ENCODE results near the gene ZNF423.
"Not testable (repeated sequence)": the region's sequence is repeated elsewhere in the genome, so short reads cannot be mapped to it uniquely, and the experiment has no call there.

ZNF423 gene

DNA sequence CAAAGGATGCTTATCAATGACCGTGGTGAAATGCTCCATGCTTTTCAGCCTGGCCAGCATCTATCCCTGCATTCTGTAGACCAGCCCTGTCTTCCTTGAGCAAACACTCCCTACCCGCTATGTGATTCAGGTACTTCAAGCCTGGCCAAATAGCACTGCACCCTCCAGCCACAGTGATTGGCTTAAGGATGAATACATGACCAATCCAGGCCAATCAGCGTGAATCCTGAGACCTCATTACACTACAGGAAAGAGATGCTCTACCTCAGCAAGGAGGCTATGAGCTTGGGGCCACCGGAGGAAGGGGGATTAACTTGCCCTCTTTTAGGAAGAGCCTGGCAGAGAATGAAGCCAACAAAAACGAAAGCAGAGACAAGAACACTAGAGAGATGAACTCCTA is 162.5 kb downstream of the ZNF423 start:
- DNase-seq (no peak), ATAC-seq (no peak)

DNA sequence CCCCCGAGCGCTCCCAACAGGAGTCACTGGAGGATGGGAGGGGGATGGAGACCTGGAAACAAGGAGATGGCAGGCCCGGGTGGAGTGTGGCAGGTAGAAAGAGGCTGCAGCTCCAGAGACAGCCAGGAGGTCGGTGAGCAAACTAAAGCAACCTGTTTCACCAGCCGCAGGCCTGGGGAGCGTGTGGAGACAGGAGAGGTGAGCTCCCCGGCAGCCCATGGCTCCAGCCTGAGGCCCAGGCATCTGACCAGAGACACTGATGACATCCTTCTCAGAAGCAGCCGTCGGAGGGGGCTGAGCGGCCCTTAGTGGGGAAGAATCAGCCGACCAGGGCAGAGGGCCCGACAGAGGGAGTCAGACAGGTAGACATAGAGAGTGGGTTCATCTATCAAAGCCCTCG is 165.1 kb downstream of the ZNF423 start:
- ATAC-seq (no peak), DNase-seq (no peak)

DNA sequence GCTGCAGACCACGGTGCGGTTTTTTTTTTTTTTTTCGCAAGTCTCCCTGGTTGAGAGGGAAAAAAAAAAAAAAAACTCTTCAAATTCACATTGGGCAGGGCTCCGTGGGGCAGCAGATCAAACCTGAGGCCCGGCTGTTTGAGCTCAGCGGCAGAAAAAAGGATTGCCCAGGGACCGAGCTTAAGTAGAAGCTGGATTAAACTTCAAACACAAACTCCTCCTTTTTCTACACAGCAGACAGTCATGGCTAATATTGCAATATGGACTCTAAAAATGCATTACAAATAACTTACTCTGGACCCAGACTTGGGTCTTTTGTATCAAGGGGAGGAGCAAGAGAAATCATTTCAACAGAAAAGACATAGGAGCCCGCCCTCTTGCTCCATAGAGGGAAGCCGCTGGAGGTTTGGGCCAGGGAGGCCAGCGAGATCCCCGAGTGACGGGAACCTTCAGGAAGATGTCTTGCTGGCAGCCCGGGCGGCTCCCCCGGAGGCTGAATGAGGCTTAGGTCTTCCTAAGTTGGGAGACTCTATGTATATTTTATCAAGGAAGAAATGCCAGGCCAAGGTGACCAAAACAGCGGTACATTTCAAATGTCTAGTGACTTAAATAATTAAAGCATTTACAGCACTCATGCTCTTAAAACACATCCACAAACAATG is 167.7 kb downstream of the ZNF423 start:
- DNase-seq = no peak

DNA sequence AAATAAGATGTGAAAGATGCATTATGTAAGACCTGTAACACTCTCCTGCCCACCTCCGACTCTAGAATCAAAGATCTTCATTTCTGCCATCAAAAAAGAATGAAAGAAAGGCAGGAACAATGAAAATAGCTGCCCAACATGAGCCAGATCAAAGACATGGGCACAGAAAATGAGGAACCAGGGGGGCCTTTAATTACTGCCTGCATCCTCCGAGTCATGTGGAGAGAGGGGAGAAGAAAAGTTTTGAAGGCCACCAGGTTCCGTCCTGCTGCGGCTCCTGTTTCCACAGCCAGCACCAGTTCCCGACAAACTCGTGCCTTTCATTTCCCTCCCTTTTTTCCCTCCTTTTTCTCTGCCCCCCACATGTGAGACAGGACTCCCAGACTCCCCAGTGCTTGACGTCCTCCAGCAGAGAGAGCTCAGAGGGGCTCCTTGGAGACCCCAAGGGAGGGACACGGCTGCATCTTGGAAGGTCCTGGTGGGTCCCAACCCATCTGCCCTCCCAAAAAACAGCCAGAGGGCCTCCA is 168.4 kb downstream of the ZNF423 start:
- no peak for ATAC-seq
- DNase-seq = no peak

More for the DNA sequence above, 167.7 kb downstream of the ZNF423 start:
- no peak for ATAC-seq

DNA sequence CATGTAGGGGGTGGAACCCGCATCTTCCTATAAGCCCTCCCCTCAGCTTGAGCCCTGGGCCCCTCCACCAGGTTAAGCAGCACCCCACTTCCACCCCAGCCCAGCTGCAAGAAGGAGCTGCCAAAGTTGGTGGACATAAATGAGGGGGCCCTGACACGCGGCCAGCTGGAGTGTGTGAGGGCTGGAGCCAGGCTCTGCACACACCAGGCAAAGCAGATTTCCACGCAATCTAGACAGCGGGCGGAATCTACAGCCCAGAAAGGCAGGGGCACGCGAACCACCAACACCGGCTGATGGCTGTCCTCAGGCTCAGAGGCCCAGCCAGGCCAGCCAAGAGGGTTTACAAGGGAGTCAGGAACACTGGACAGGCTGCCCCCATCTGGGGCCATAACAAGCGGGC is 171.2 kb downstream of the ZNF423 start:
- DNase-seq (no peak), ATAC-seq (no peak)

DNA sequence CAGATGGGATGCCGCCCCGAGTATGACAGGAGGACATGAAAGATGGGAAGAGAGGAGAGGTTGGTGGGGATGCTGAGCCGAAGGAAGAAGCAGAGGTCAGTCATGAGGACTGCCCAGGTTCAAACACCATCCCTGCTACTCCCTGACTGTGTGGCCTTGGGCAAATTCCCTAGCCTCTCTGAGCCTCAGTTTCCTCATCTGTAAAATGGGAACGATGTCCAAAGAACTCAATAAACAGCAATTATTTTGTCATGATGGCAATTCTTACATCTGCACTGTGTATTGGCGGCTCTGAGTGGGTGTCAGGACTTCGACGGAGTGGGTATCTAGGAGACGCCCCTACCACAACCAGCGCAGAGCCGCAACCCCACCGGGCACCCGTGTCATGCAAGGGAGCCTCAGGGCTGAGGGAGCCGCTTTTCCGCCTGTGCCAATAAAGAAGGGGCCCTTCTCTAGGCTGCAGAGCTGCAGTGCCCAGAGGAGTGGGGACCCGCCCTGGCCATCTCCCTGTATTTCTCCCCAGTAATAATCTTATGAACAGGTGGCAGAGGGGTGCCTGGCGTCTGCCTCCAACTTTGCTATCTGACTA is 173.2 kb downstream of the ZNF423 start:
- no peak for ATAC-seq
- no peak for DNase-seq

DNA sequence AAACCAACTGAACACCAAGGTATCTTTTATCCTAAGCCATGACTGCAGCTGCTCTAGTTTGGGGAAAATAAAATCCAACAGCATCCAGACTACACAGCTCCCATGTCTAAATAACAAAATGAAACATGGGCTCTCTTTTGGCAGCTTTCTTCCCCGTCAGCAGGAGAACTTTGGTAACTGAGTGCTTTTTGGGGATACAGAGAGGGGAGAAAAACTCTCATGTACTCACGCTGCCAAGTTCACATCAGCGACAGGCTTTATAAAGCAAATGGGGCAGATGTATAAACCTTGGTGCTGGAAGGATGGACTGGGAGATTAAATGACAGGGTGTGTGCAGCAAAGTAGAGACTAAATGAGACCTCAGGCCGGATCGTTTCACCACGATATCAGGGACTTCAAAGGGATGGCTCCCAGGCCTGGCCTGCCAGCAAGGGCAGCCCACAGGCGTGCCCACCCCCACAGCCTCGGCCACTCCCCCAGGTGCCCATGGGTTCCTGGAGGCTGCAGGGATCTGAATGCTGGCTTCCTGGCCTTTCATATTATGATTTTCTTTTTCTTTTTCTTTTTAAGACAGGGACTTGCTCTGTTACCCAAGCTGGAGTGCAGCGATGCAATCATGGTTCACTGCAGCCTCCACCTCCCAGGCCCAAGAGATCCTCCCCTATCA is 174.6 kb downstream of the ZNF423 start:
- ATAC-seq = no peak
- DNase-seq = no peak

DNA sequence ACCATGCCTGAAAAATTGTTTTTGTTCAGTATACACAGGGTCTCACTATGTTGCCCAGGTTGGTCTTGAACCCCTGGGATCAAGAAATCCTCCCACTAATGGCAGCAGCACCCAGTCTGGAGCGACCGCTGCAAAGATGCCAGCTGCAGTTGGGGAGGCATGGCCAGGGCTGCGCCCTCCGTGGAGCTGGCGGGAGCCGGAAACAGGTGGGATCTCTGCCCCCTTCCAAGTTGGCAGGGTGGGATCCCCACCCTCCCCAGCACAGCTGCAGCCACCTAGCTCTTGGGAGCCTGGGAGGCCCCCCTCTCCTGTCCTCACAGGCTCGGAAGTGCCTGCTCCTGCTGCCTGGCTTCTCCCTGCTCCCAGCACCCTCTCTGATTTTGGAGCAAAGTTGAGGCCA is 176.8 kb downstream of the ZNF423 start:
- DNase-seq (no peak), ATAC-seq (no peak)

DNA sequence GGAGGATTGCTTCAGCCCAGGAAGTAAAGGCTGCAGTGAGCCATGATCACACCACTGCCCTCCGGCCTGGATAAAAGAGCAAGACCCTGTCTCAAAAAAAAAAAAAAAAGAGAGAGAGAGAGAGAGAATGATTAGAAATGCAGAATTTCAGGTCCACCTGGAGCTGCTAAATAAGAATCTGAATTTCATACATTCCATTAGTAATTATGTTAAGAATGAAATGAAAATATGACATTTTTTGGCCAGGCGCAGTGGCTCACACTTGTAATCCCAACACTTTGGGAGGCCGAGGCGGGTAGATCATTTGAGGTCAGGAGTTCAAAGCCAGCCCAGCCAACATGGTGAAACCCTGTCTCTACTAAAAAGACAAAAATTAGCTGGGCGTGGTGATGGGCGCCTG is 178.3 kb downstream of the ZNF423 start:
- DNase-seq, ATAC-seq: not testable (repeated sequence)

DNA sequence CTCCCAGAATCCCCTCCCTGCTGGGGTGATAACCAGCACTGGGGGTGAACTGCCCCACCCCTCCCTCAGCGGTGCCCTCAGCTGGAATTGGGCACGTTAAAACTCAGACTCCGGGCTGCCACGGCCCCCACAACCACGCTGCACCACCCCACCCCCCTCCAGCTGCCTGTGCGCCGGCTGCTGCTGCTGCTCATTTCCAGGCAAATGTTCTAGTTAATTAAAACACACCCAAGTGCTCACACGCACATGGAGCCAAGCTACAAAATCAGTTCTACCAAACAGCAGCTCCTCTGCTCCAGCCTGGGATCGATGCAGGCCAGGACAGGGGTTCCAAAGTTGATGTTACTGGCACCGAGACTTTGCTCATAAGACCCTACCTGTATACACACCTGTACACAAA is 180.5 kb downstream of the ZNF423 start:
- no peak for ATAC-seq
- no peak for DNase-seq

DNA sequence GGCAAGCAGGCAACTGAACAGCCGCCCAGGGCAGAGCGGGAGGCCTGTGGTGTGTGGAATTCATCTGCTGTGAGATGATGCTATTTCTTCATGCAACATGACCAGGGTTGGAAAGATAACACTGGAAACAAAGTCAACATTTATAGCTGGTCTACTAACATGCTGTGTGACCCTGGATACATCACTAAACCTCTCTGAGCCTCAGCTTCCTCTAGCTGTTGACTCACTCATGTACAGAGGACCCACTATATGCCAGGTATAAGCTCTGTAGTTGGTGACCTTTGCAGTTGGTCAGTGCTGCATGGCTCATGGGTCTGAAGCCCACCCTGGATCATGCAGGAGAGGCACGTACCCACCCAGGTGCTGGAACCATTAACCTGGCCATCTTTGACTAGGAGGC is 180.9 kb downstream of the ZNF423 start:
- no peak for ATAC-seq

DNA sequence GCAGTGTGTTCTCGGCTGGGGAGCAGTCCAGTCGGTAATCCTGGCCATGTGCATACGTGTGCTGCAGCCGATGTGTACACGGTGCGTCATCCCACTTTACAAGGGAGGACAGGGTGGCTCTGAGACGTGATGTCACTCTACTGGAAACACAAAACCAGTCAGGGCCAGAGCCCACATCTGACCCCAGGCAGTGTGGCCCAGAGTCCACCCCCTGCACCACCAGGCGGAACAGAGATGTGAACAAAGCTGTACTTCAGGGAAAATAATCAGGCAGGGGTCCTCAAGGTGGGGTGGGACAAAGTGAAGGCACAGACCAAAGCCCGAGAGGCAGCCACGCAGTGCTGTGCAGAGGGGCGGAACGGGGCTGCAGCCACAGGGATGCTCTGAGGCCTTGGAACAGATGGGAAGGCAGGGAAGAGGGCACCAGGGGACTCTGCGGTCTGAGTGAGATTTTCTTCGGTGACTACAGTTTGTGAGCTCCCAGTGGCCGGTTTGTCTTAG is 181.5 kb downstream of the ZNF423 start:
- DNase-seq = no peak
- no peak for ATAC-seq

More for the DNA sequence above, 180.9 kb downstream of the ZNF423 start:
- no peak for DNase-seq

DNA sequence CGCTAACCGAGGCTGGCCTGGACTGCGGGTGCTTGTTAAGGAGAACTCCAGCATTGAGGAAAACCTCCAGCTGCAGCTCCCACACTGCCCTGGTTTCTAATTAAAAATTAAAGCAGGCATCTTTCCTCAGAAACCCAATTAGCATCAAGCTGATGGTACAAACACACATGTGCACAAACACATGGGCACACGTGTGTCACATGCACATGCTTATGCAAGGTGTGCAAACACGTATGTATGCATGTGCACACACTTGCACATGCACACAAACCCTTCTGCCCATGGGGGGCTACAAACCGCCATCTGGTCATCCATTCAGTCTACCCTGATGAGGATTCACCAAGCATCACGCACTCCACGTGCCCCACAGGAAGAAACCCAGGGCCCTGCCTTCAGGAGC is 182.5 kb downstream of the ZNF423 start:
- DNase-seq (no peak), ATAC-seq (no peak)

DNA sequence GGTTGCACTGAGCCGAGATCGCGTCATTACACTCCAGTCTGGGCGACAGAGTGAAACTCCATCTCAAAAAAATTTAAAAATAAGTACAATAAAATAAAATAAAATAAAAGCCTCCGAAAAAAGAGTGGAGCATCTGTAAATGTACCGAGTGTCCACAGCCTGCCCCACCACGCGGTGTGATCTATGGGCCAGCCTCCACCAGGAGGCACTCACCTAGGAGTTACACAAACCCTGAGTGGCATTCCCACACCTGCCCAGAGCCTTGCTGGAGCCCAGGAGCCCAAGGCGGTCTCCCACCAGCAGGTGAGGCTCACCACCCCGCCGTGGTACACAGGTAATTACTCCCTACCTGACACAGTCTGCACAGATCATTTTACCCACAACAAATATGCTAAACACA is 183.2 kb downstream of the ZNF423 start:
- DNase-seq (no peak), ATAC-seq (no peak)

DNA sequence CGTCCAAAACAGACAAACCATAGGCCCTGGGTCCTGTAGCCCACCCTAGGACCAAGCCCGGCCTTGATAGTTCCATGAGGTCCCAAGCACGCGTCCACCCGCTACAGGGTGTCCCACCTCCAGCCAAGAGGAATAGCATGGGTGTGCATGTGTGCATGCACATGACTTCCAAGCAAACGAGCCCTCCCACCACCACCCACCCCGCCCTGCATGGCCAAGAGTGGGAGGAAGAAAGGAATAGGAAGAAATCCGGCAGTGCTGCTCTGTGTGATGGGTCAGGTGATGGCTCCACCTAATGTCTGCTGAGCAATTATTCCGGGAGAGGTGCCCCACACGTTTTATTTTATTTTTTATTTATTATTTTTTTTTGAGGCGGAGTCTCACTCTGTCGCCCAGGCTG is 184.6 kb downstream of the ZNF423 start:
- DNase-seq (no peak), ATAC-seq (no peak)

DNA sequence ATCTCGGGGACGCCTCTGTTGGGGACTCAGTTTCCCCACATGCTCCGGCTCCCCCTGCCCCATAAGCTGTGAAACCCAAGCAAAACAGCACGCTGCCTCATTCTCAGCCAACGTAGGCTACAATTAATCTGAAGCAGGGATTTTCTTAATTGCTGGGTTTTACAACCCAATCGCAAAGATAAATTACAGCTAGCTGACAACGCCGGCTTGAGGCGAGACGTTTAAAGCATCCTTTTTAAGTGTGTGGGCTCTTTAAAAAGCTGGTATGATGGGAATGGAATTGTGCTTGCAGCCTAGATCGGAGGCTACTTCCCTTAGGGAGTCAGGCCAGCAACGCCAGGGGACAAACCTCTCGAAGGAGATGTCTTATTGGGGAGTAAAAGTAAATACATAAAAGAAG is 185.3 kb downstream of the ZNF423 start:
- ATAC-seq = no peak
- DNase-seq = no peak

DNA sequence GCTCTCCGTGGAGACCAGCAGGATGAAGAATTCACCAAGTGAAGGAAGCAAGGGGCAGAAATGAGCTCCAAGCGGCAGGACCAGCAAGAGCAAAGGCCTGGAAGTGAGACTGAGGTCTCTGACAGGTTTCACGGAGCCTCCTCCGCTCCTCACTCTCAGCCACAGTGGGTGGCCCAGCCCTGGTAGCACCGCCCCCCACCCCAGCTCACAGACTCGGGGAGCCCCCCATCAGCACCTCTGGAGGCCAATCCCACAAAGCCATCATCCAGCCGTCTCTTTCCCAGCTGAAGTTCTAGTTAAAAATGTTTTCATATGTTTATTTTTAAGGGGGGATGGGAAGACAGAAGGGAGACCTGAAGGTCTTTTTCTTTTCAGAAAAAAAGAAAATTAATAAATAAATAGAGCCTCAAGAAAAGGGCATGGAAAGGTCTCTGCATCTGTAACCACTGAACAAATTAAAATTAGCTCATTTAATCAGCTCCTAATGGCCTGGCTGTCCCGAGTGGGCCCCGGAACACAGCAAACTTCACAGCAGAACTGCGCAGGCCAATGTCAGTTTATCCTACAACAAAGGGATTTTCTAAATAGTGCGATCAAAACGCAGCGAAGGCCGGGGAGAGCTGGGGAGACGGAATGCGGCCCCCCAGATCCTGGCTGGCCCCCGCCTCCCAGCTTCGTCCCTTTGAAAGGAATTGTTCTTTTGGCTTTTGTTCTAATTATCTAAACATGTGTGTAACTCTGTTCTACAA is 190.3 kb downstream of the ZNF423 start:
- DNase-seq = no peak

DNA sequence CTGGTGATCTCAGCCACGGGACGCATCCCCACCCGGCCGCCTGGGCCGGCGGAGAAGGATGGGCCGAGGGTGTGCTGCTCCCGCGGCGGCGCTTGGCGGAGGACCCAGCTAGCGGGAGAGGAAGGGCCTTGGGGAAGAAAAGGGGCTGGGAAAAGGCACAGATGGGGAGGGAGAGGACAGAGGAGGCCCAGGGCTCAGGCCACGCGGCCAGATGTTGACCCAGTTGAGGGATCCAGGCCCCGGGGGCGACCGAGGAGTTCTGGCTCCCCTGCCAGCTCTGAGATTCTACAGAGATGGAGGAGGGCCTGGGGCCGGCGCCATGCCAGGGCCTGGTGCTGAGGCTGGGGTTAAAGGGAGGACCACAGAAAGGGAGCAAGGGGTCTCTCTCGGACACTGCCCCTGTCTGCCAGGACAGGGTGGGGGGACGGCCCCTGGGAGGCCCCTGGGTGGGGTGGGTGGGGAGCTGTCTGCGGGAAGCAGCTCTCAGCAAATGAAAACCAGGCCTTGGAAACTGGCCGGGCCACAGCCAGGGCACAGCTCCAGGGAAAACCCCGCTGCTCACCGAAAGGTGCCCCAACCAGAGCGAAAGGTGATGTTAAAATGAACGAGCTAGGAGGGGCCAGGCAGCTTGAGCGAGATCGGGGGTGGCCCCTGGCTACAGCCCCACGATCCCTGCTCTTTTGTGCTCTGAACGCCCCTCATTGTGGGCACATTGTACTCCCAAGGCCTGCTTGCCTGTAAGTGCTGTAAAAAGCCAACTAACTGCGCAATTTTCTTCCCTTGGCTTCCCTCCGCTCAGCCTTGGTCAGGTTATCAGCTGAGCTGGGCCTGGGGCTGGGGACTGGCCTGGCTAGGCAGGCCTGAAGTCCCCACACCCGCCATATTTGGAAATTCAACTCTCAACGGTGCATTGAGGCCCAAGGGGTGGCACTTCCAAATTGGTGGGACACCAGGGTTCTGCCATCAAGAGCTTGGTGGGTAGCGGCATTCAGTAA is 191.4 kb downstream of the ZNF423 start:
- no peak for ATAC-seq
- DNase-seq = no peak

More for the DNA sequence above, 190.3 kb downstream of the ZNF423 start:
- no peak for ATAC-seq

DNA sequence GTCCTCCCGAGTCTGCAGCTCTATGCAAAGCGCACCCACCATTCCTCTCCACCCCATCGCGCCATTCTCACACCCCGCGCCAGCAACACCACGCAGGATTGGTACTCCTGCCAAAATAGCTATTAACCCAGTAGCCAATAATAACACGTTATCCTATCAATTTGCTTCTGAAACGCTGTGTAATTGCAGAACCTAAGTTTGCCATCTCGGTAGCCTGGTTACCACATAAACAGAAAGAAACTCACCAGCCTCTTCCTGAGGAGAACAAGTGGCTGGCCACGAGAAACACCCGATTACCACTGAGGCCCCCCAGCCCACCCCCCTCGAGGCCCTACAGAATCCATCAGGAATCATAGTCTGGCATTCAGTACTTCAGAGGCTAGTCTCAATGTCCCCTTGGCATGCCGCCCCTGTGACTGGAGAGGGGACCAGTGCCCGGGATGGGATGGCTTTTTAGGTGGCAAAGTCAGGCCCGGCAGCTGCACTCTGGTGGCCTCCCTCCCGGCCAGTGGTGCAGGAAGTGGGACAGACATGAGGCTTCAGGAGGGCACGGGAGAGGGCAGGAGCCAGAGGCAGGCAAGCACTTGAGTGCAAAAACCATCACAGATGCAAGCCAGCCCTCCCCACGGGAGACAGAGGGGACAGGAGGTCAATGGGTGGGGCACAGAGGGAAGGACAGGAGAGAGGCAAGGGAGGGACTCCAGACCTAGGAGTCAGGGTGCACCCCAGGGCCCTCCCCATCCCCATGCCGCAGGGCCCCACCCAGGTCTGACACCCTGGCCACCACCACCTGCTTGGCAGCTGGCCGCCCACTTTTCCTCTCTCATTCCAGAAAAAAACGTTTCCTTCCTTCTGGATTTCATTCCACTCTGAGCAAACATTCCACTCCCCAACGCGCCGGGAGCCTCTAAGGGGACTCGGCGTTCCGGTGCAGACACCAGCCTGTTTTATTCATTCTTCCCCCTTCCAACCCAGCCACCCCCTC is 192.5 kb downstream of the ZNF423 start:
- ATAC-seq (no peak), DNase-seq (no peak)

DNA sequence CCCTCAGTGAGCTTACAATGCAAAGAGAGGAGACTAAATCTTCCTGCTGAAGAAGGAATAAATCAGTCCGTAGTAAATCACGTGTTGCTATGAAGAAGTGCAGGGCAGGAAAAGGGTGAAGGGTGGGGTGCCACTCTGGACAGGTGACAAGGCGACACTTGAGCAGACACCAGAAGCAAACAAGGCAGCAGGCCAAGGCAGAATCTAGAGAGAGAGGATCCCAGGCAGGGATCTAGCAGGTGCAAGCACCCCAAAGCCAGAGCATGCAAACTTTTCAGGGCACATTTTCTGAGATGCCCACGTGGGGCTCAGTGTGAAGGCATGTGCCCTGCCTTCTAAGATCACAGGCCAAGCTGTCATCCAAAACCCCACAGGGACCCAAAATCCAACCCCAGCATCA is 193.3 kb downstream of the ZNF423 start:
- DNase-seq (no peak), ATAC-seq (no peak)
